GM18873 (cell line): ENCODE measurements around the gene PRSS48.
"Not testable (repeated sequence)": the region's sequence is repeated elsewhere in the genome, so short reads cannot be mapped to it uniquely, and the experiment has no call there.

Experiments
- ATAC-seq: cut with Tn5 transposase; IDR thresholded peaks from one replicate; pipeline ENCODE4 v1.9.1; 2021; ENCODE audit warnings: mild to moderate bottlenecking, moderate library complexity, moderate number of reproducible peaks; ENCODE audit not compliant: unreplicated experiment, low FRiP score

The PRSS48 gene

GRCh38 chr4:151315212-151315886, 38.4 kb downstream of the PRSS48 start:
- ATAC-seq: no peak

- no peak for ATAC-seq
Measured at GRCh38 chr4:151316645-151317044, 39.7 kb downstream of the PRSS48 start.

GRCh38 chr4:151318307-151319006, 41.5 kb downstream of the PRSS48 start:
- ATAC-seq: no peak

GRCh38 chr4:151319490-151319889, 42.5 kb downstream of the PRSS48 start:
- no peak for ATAC-seq

- ATAC-seq: no peak
Measured at GRCh38 chr4:151321586-151321985, 44.6 kb downstream of the PRSS48 start.

- not testable (repeated sequence) for ATAC-seq
Measured at GRCh38 chr4:151322161-151322560, 45.2 kb downstream of the PRSS48 start.

GRCh38 chr4:151322570-151322969, 45.6 kb downstream of the PRSS48 start:
- ATAC-seq: no peak

GRCh38 chr4:151323667-151324066, 46.7 kb downstream of the PRSS48 start:
- ATAC-seq: no peak

- no peak for ATAC-seq
Measured at GRCh38 chr4:151324124-151324751, 47.3 kb downstream of the PRSS48 start.

GRCh38 chr4:151324752-151325110, 47.8 kb downstream of the PRSS48 start:
- ATAC-seq: no peak

GRCh38 chr4:151325111-151325948, 48.4 kb downstream of the PRSS48 start, which contains the start of gene SH3D19:
Gene SH3D19 (minus strand): TSS chr4:151325605. CDS start chr4:151325352, 253 bp downstream.
- ATAC-seq: no peak

GRCh38 chr4:151325949-151326246, 48.9 kb downstream of the PRSS48 start:
- ATAC-seq: no peak

- no peak for ATAC-seq
Measured at GRCh38 chr4:151329217-151330007, 52.5 kb downstream of the PRSS48 start.

- no peak for ATAC-seq
Measured at GRCh38 chr4:151331276-151332042, 54.5 kb downstream of the PRSS48 start.

GRCh38 chr4:151339467-151339866, 62.5 kb downstream of the PRSS48 start:
- ATAC-seq: no peak

GRCh38 chr4:151340751-151341385, 63.9 kb downstream of the PRSS48 start:
- ATAC-seq: no peak
